ENCODE data around the gene GRAMD1B. TPM values are rescaled to one million over a fixed set of nuclear protein-coding genes. Genes with fewer than 3 reads are reported as not detected.
A peak's percentile ranks its signal among the peaks of the same experiment; 100 is the strongest.

Gene GRAMD1B
- polyA plus RNA-seq, 2 of the 4 experiments (the other 2 are of a cell fraction): 55.5 to 108 TPM

DNA sequence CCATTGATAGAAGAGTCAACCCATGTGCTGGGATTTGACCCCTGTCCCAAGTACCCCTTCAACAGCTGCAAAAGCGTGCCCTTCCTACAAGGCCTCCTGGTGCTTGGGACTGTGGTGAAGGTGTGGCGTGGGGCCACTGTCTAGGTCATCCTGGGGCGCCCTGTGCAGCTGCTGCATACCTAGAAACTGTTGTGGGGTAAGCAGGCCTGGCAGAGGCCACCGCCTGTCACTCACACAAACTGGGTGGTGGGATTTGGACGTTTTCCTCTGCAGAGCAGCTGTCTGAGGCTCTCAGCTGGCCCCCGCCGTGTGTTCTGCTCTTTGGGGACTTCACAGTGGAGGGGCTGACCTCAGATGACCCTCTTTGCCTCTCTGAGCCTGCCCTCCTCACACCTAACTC is 154.7 kb downstream of the GRAMD1B start:
- FAIRE-seq (no peak), DNase-seq (ENCODE audit: low read depth in 1 of 2, low spot score in 1 of 2) (no peak), ATAC-seq (no peak)
- Histone ChIP-seq H3K27ac (peak overlapping the region; percentile 97), H3K4me3 (no peak overlapping the region), H3K9me3 (no peaks in the 10 kb centered on the region), H3K4me1 (peaks cover 88% of the 10 kb centered on the region), H3K4me2 (peak overlapping the region; percentile 93; the same call in 2 of the 3 replicates)
- TF ChIP-seq BCL3 (IDR thresholded peaks at IDR 0.05) (no peak), EHMT2 (IDR thresholded peaks at IDR 0.05; ENCODE audit: low read depth) (no peak), HDAC2 (IDR thresholded peaks at IDR 0.05) (no peak), HOXB5 (CRISPR knock-in tag; IDR thresholded peaks at IDR 0.05) (no peak), ZFP36 (IDR thresholded peaks at IDR 0.05; ENCODE audit: borderline replicate concordance, partially characterized antibody) (no peak)
- TF ChIP-seq, protein P1, sequence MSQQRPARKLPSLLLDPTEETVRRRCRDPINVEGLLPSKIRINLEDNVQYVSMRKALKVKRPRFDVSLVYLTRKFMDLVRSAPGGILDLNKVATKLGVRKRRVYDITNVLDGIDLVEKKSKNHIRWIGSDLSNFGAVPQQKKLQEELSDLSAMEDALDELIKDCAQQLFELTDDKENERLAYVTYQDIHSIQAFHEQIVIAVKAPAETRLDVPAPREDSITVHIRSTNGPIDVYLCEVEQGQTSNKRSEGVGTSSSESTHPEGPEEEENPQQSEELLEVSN (IDR thresholded peaks at IDR 0.05; ENCODE audit: borderline replicate concordance, low read depth): no peak
- WGBS (ENCODE audit: missing lambda C conversion rate): 85% methylated on average over 2 of the region's 7 CpGs
- POLR2A ChIA-PET: no interaction called here
- CTCF ChIA-PET: interaction anchor here (1.1 kb wide), 1 partner anchor 123 kb away, joined by 4 read pairs; no protein-coding TSS in a partner anchor

GRCh38 chr11:123585206-123585605 is 155.1 kb downstream of the GRAMD1B start:
- H3K27ac ChIP-seq: peak overlapping the region; percentile 97
- ChIA-PET CTCF (interaction anchor here (0.9 to 1.7 kb wide), 4 partner anchors 8 to 178 kb away, joined by 3 to 6 read pairs (median 4); no protein-coding TSS in a partner anchor), POLR2A (no interaction called here)
- DNase-seq (ENCODE audit: low read depth in 1 of 2, low spot score in 1 of 2): no peak
- ATAC-seq: no peak
- 77% methylated on average over 4 of the region's 5 CpGs for WGBS (ENCODE audit: missing lambda C conversion rate)
- peaks cover 90% of the 10 kb centered on the region for H3K4me1 ChIP-seq
- no peak for FAIRE-seq
- no peak overlapping the region for H3K4me3 ChIP-seq
- no peaks in the 10 kb centered on the region for H3K9me3 ChIP-seq
- H3K4me2 ChIP-seq: peak overlapping the region; percentile 93
- TF ChIP-seq FOXS1 (CRISPR knock-in tag; IDR thresholded peaks at IDR 0.05): no peak
- no peak for TF ChIP-seq KDM5A (IDR thresholded peaks at IDR 0.05)
- no peak for TF ChIP-seq HEYL (CRISPR knock-in tag; IDR thresholded peaks at IDR 0.05)
- no peak for TF ChIP-seq KDM1A (IDR thresholded peaks at IDR 0.05; ENCODE audit: low read depth)
- TF ChIP-seq, protein P1 (IDR thresholded peaks at IDR 0.05; ENCODE audit: borderline replicate concordance, low read depth): no peak
- TF ChIP-seq SMC3 (IDR thresholded peaks at IDR 0.05): no peak
- no peak for TF ChIP-seq CHD2 (IDR thresholded peaks at IDR 0.05; ENCODE audit: low read length, partially characterized antibody)
- TF ChIP-seq, protein P2, sequence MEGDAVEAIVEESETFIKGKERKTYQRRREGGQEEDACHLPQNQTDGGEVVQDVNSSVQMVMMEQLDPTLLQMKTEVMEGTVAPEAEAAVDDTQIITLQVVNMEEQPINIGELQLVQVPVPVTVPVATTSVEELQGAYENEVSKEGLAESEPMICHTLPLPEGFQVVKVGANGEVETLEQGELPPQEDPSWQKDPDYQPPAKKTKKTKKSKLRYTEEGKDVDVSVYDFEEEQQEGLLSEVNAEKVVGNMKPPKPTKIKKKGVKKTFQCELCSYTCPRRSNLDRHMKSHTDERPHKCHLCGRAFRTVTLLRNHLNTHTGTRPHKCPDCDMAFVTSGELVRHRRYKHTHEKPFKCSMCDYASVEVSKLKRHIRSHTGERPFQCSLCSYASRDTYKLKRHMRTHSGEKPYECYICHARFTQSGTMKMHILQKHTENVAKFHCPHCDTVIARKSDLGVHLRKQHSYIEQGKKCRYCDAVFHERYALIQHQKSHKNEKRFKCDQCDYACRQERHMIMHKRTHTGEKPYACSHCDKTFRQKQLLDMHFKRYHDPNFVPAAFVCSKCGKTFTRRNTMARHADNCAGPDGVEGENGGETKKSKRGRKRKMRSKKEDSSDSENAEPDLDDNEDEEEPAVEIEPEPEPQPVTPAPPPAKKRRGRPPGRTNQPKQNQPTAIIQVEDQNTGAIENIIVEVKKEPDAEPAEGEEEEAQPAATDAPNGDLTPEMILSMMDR (IDR thresholded peaks at IDR 0.05): no peak
- TF ChIP-seq HOXB13 (CRISPR knock-in tag; IDR thresholded peaks at IDR 0.05; ENCODE audit: low read depth): no peak
- no peak for TF ChIP-seq FOSL2 (IDR thresholded peaks at IDR 0.05)
- no peak for TF ChIP-seq FOSL2 (CRISPR knock-in tag; IDR thresholded peaks at IDR 0.05)
- no peak for TF ChIP-seq EHMT2 (IDR thresholded peaks at IDR 0.05; ENCODE audit: low read depth)
- no peak for TF ChIP-seq CEBPB (IDR thresholded peaks at IDR 0.05)
- no peak for TF ChIP-seq RAD21 (conservative IDR thresholded peaks at IDR 0.05 in 1 of 2, IDR thresholded peaks at IDR 0.05 in 1 of 2)
- no peak for TF ChIP-seq POLR2A (IDR thresholded peaks at IDR 0.05; ENCODE audit: low read length)
- TF ChIP-seq MAZ (IDR thresholded peaks at IDR 0.05; ENCODE audit: borderline replicate concordance, low read depth, low read length): no peak
- no peak for TF ChIP-seq CHD4 (IDR thresholded peaks at IDR 0.05; ENCODE audit: borderline replicate concordance)
- TF ChIP-seq MYC (IDR thresholded peaks at IDR 0.05; ENCODE audit: borderline replicate concordance, low read length): no peak
- TF ChIP-seq EP300 (IDR thresholded peaks at IDR 0.05): no peak
- no peak for TF ChIP-seq USF2 (IDR thresholded peaks at IDR 0.05)
